HUES6 (cell line): ENCODE results near the gene PHAF1.

ENCODE experiments used
- H3K27ac ChIP-seq: 2 replicates; pipeline ENCODE4 v1.7.0; 2013; ENCODE audit warnings: low read depth, mild to moderate bottlenecking, low read length, inconsistent platforms
- H3K27me3 ChIP-seq: 2 replicates; pipeline ENCODE4 v1.6.1; 2013; ENCODE audit warnings: low read length; ENCODE audit not compliant: control insufficient read depth, insufficient read depth
- H3K36me3 ChIP-seq: 2 replicates; pipeline ENCODE4 v1.6.1; 2013; ENCODE audit warnings: low read length; ENCODE audit not compliant: control insufficient read depth, insufficient read depth
- H3K4me1 ChIP-seq: 2 replicates; pipeline ENCODE4 v1.6.1; 2013; ENCODE audit warnings: low read length; ENCODE audit not compliant: control insufficient read depth, insufficient read depth
- H3K4me3 ChIP-seq: 2 replicates; pipeline ENCODE4 v1.5.1; 2013; ENCODE audit warnings: low read depth, low read length
- H3K9ac ChIP-seq: one replicate; pipeline ENCODE4 v1.6.1; 2013; ENCODE audit warnings: mild to moderate bottlenecking, low read length
- H3K9me3 ChIP-seq: 2 replicates; pipeline ENCODE4 v1.6.1; 2013; ENCODE audit warnings: low read depth, low read length; ENCODE audit not compliant: control insufficient read depth, insufficient read depth

Gene PHAF1

GRCh38 chr16:67109407-67110135 lies at the start of gene PHAF1:
PHAF1 (plus strand) TSS chr16:67109941; CDS start chr16:67110176, 235 bp downstream.
- peak within 1 kb of the TSS; percentile 77 for H3K9ac ChIP-seq
- no peaks in the 10 kb centered on the region for H3K27me3 ChIP-seq
- H3K9me3 ChIP-seq, result no peaks in the 10 kb centered on the region
- no peaks in the 10 kb centered on the region for H3K36me3 ChIP-seq
- no peak within 1 kb of the TSS for H3K27ac ChIP-seq
- peak within 1 kb of the TSS; percentile 66 for H3K4me3 ChIP-seq
- H3K4me1 ChIP-seq, result peaks cover 9% of the 10 kb centered on the region; the same call in 1 of the 2 replicates

GRCh38 chr16:67063008-67063407 lies 46.7 kb upstream of the PHAF1 start:
- Histone ChIP-seq H3K9ac (no peak overlapping the region), H3K27ac (no peak overlapping the region), H3K4me1 (no peaks in the 10 kb centered on the region), H3K27me3 (no peaks in the 10 kb centered on the region), H3K36me3 (peaks cover 13% of the 10 kb centered on the region), H3K4me3 (no peak overlapping the region), H3K9me3 (no peaks in the 10 kb centered on the region)

GRCh38 chr16:67068212-67068753 lies 41.5 kb upstream of the PHAF1 start:
- Histone ChIP-seq H3K27ac (no peak overlapping the region), H3K9me3 (no peaks in the 10 kb centered on the region), H3K4me3 (no peak overlapping the region), H3K4me1 (no peaks in the 10 kb centered on the region), H3K36me3 (peaks cover 29% of the 10 kb centered on the region), H3K9ac (no peak overlapping the region), H3K27me3 (no peaks in the 10 kb centered on the region)

GRCh38 chr16:67071476-67072048 lies 38.2 kb upstream of the PHAF1 start:
- H3K9me3 ChIP-seq, result no peaks in the 10 kb centered on the region
- no peak overlapping the region for H3K9ac ChIP-seq
- no peaks in the 10 kb centered on the region for H3K27me3 ChIP-seq
- no peak overlapping the region for H3K4me3 ChIP-seq
- peaks cover 44% of the 10 kb centered on the region for H3K36me3 ChIP-seq
- no peak overlapping the region for H3K27ac ChIP-seq
- H3K4me1 ChIP-seq, result no peaks in the 10 kb centered on the region

GRCh38 chr16:67075331-67075730 lies 34.4 kb upstream of the PHAF1 start:
- H3K27ac ChIP-seq, result no peak overlapping the region
- H3K36me3 ChIP-seq, result peaks cover 27% of the 10 kb centered on the region
- H3K27me3 ChIP-seq, result no peaks in the 10 kb centered on the region
- no peak overlapping the region for H3K4me3 ChIP-seq
- no peaks in the 10 kb centered on the region for H3K4me1 ChIP-seq
- H3K9ac ChIP-seq, result no peak overlapping the region
- H3K9me3 ChIP-seq, result no peaks in the 10 kb centered on the region

- no peaks in the 10 kb centered on the region for H3K4me1 ChIP-seq
- H3K36me3 ChIP-seq, result peaks cover 20% of the 10 kb centered on the region
- H3K27ac ChIP-seq, result no peak overlapping the region
- H3K4me3 ChIP-seq, result no peak overlapping the region
- H3K9ac ChIP-seq, result no peak overlapping the region
- H3K27me3 ChIP-seq, result no peaks in the 10 kb centered on the region
- H3K9me3 ChIP-seq, result no peaks in the 10 kb centered on the region
Measured at GRCh38 chr16:67077871-67078270, 31.9 kb upstream of the PHAF1 start.

- Histone ChIP-seq H3K36me3 (peaks cover 5% of the 10 kb centered on the region), H3K9ac (no peak overlapping the region), H3K4me3 (no peak overlapping the region), H3K9me3 (no peaks in the 10 kb centered on the region), H3K27me3 (no peaks in the 10 kb centered on the region), H3K27ac (no peak overlapping the region), H3K4me1 (no peaks in the 10 kb centered on the region)
Measured at GRCh38 chr16:67082100-67082499, 27.6 kb upstream of the PHAF1 start.

- no peak overlapping the region for H3K4me3 ChIP-seq
- no peaks in the 10 kb centered on the region for H3K27me3 ChIP-seq
- no peak overlapping the region for H3K9ac ChIP-seq
- H3K27ac ChIP-seq, result no peak overlapping the region
- no peaks in the 10 kb centered on the region for H3K9me3 ChIP-seq
- no peaks in the 10 kb centered on the region for H3K4me1 ChIP-seq
- H3K36me3 ChIP-seq, result peaks cover 5% of the 10 kb centered on the region
Measured at GRCh38 chr16:67082891-67083290, 26.9 kb upstream of the PHAF1 start.

GRCh38 chr16:67084345-67085028 lies 25.3 kb upstream of the PHAF1 start:
- Histone ChIP-seq H3K4me3 (no peak overlapping the region), H3K9ac (no peak overlapping the region), H3K4me1 (no peaks in the 10 kb centered on the region), H3K36me3 (peaks cover 5% of the 10 kb centered on the region), H3K27ac (no peak overlapping the region), H3K9me3 (no peaks in the 10 kb centered on the region), H3K27me3 (no peaks in the 10 kb centered on the region)

GRCh38 chr16:67086822-67087221 lies 22.9 kb upstream of the PHAF1 start:
- Histone ChIP-seq H3K4me3 (no peak overlapping the region), H3K27ac (no peak overlapping the region), H3K9ac (no peak overlapping the region), H3K27me3 (no peaks in the 10 kb centered on the region), H3K9me3 (no peaks in the 10 kb centered on the region), H3K36me3 (peaks cover 5% of the 10 kb centered on the region), H3K4me1 (no peaks in the 10 kb centered on the region)

- Histone ChIP-seq H3K4me3 (no peak overlapping the region), H3K36me3 (peaks cover 5% of the 10 kb centered on the region), H3K27me3 (no peaks in the 10 kb centered on the region), H3K4me1 (no peaks in the 10 kb centered on the region), H3K9me3 (no peaks in the 10 kb centered on the region), H3K9ac (no peak overlapping the region), H3K27ac (no peak overlapping the region)
Measured at GRCh38 chr16:67087291-67087690, 22.4 kb upstream of the PHAF1 start.
